Naive thymus-derived CD4-positive, alpha-beta T cell (primary cell): ENCODE measurements around the gene TSHZ2. TPM values are rescaled to one million over a fixed set of nuclear protein-coding genes. Genes with fewer than 3 reads are reported as not detected.

ENCODE experiments used
- ATAC-seq: fragments of 150-1000 bp; cut with Tn5 transposase; 2 replicates; pipeline ENCODE4 v1.10.0; 2021; ENCODE audit warnings: mild to moderate bottlenecking, moderate library complexity
- CTCF ChIA-PET: fragments of 350-600 bp; sonication (Branson Sonifier 250); formaldehyde crosslinking; loops from one replicate; lab custom pipeline; 2021; ENCODE audit warnings: antibody characterized with exemption; lab: Charles Lee
- POLR2A ChIA-PET: fragments of 350-600 bp; sonication (Branson Sonifier 250); formaldehyde crosslinking; loops from one replicate; lab custom pipeline; 2021; ENCODE audit warnings: antibody characterized with exemption, inconsistent platforms; lab: Charles Lee
- DNase-seq, 9 donors: peaks; one replicate each; pipeline versions ENCODE4 v3.0.0 to v3.0.0-alpha.2; 2020 to 2022; ENCODE audit warnings: mixed read lengths in 1 of 9
- H3K27ac ChIP-seq: one replicate; pipeline ENCODE4 v1.7.0; 2013; ENCODE audit warnings: mild to moderate bottlenecking, low read depth, low read length, moderate library complexity
- H3K27me3 ChIP-seq, 2 donors: one replicate each; pipeline ENCODE4 v1.7.0; 2013; ENCODE audit warnings: low read length in 2 of 2, mild to moderate bottlenecking in 2 of 2, moderate library complexity in 2 of 2; ENCODE audit not compliant: control insufficient read depth in 2 of 2, insufficient read depth in 2 of 2
- H3K36me3 ChIP-seq, 3 experiments: 1 replicate in 2 of 3; 2 replicates in 1 of 3; pipeline ENCODE4 v1.7.0; 2013; ENCODE audit warnings: low read length in 3 of 3, mild to moderate bottlenecking in 3 of 3, moderate library complexity in 1 of 3; ENCODE audit not compliant: insufficient read depth in 3 of 3, control insufficient read depth in 2 of 3
- H3K4me1 ChIP-seq, 2 donors: one replicate each; pipeline ENCODE4 v1.7.0; 2013; ENCODE audit warnings: low read length in 2 of 2, mild to moderate bottlenecking in 2 of 2, moderate library complexity in 1 of 2; ENCODE audit not compliant: control insufficient read depth in 2 of 2, insufficient read depth in 2 of 2
- H3K4me3 ChIP-seq: 2 replicates; pipeline ENCODE4 v1.7.0; 2013; ENCODE audit warnings: mild to moderate bottlenecking, low read length
- H3K9me3 ChIP-seq, 3 experiments: 1 replicate in 2 of 3; 2 replicates in 1 of 3; pipeline ENCODE4 v1.7.0; 2013; ENCODE audit warnings: low read length in 3 of 3; ENCODE audit not compliant: control insufficient read depth in 2 of 3
- H3K27ac Mint-ChIP-seq, 9 donors: one replicate each; pipeline ENCODE4 v1.8.0; 2020 to 2022; ENCODE audit warnings: mixed read lengths in 9 of 9, mild to moderate bottlenecking in 8 of 9, moderate library complexity in 5 of 9, inconsistent platforms in 2 of 9
- H3K27me3 Mint-ChIP-seq, 5 donors: one replicate each; pipeline ENCODE4 v1.8.0; 2021 to 2022; ENCODE audit warnings: mixed read lengths in 5 of 5, mild to moderate bottlenecking in 1 of 5
- H3K36me3 Mint-ChIP-seq, 5 donors: one replicate each; pipeline ENCODE4 v1.8.0; 2020 to 2022; ENCODE audit warnings: mixed read lengths in 5 of 5, mild to moderate bottlenecking in 3 of 5, inconsistent platforms in 1 of 5
- H3K4me1 Mint-ChIP-seq, 7 donors: one replicate each; pipeline ENCODE4 v1.8.0; 2020 to 2022; ENCODE audit warnings: mixed read lengths in 7 of 7, mild to moderate bottlenecking in 3 of 7, inconsistent platforms in 1 of 7
- H3K4me3 Mint-ChIP-seq, 10 donors: one replicate each; pipeline ENCODE4 v1.8.0; 2020 to 2022; ENCODE audit warnings: mild to moderate bottlenecking in 10 of 10, mixed read lengths in 10 of 10, moderate library complexity in 6 of 10, inconsistent platforms in 2 of 10
- H3K9me3 Mint-ChIP-seq, 11 donors: one replicate each; pipeline ENCODE4 v1.8.0; 2020 to 2022; ENCODE audit warnings: mixed read lengths in 11 of 11, mild to moderate bottlenecking in 4 of 11, inconsistent platforms in 1 of 11, moderate library complexity in 1 of 11
- intact Hi-C, 2 donors: fragments of 100-400 bp; cut with micrococcal nuclease; formaldehyde crosslinking; loops; one replicate each; pipeline ENCODE4 v1.15.1; 2023
- polyA plus RNA-seq, 2 donors: library from polyadenylated mRNA; unstranded; fragments of 300-500 nt; fragmentation: Illumina TruSeq; gene quantifications; one replicate each; pipeline ENCODE4 v1.2.3, GENCODE V29; 2021
- total RNA-seq, 6 experiments: library from RNA in 5 of 6; stranded (reverse) in 5 of 6; gene quantifications; 1 replicate in 5 of 6; 2 replicates in 1 of 6; pipeline ENCODE4 v1.2.3 and lab custom pipeline; 2021 to 2026

TSHZ2 gene
- total and polyA plus RNA-seq, 7 experiments from 2014 or later, result 6.0 to 84.5 (median 42.5) TPM

GRCh38 chr20:53371216-53371615, 399.1 kb downstream of the TSHZ2 start:
- Mint-ChIP-seq H3K36me3 (peaks cover 2 to 31% (median 13%) of the 10 kb centered on the region in 5 donors), H3K27me3 (no peaks in the 10 kb centered on the region), H3K4me3 (peak overlapping the region in 1 of 10 donors; percentile 40), H3K9me3 (peaks cover 0 to 5% (median 0%) of the 10 kb centered on the region in 11 donors), H3K27ac (peak overlapping the region in 2 of 9 donors; percentile 38 to 71), H3K4me1 (peaks cover 6 to 29% (median 23%) of the 10 kb centered on the region in 7 donors)
- Histone ChIP-seq H3K27ac (no peak overlapping the region), H3K9me3 (no peaks in the 10 kb centered on the region), H3K36me3 (no peaks in the 10 kb centered on the region), H3K4me3 (no peak overlapping the region), H3K27me3 (no peaks in the 10 kb centered on the region), H3K4me1 (no peaks in the 10 kb centered on the region)
- DNase-seq (no peak), ATAC-seq (no peak)
- CTCF ChIA-PET, result no interaction called here
- POLR2A ChIA-PET, result no interaction called here
- intact Hi-C loops, result no loop called here

DNA sequence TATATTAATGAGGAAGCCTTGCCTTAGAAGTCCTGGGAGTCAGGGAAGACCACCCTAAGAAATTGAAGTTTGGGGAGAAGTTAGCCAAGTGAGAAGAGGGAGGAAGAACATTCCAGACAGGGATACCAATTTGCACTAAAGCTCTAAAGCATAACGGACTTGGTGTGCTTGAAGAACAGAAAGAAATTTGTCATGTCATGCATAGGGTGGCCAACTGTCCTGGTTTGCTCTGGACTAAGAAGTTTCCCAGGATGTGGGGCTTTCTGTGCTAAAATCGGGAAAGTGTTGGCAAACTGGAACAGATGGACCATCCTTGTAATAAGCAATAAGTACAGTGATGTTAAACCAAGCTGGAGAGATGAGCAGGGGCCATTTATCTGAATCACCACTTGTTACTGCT, 403.9 kb downstream of the TSHZ2 start:
- Mint-ChIP-seq H3K36me3 (peaks cover 0 to 26% (median 16%) of the 10 kb centered on the region in 5 donors), H3K9me3 (peaks cover 0 to 5% (median 0%) of the 10 kb centered on the region in 11 donors), H3K27ac (no peak overlapping the region), H3K4me1 (peaks cover 0 to 8% (median 3%) of the 10 kb centered on the region in 7 donors), H3K4me3 (no peak overlapping the region), H3K27me3 (no peaks in the 10 kb centered on the region)
- Histone ChIP-seq H3K4me1 (no peaks in the 10 kb centered on the region), H3K27me3 (no peaks in the 10 kb centered on the region), H3K9me3 (no peaks in the 10 kb centered on the region), H3K27ac (no peak overlapping the region), H3K4me3 (no peak overlapping the region), H3K36me3 (no peaks in the 10 kb centered on the region)
- ATAC-seq, result no peak
- CTCF ChIA-PET, result interaction anchor here (0.5 kb wide), 1 partner anchor 1103 kb away, joined by 3 read pairs; no protein-coding TSS in a partner anchor
- no peak for DNase-seq
- POLR2A ChIA-PET, result no interaction called here
- intact Hi-C loops, result no loop called here

- H3K4me3 ChIP-seq, result no peak overlapping the region
- Mint-ChIP-seq H3K27me3 (no peaks in the 10 kb centered on the region), H3K9me3 (peaks cover 0 to 8% (median 0%) of the 10 kb centered on the region in 11 donors), H3K4me3 (no peak overlapping the region), H3K4me1 (peaks cover 0 to 5% (median 0%) of the 10 kb centered on the region in 7 donors), H3K27ac (no peak overlapping the region), H3K36me3 (peaks cover 0 to 17% (median 11%) of the 10 kb centered on the region in 5 donors)
- intact Hi-C loops, result no loop called here
- H3K36me3 ChIP-seq, result no peaks in the 10 kb centered on the region
- ChIA-PET CTCF (no interaction called here), POLR2A (no interaction called here)
- H3K27me3 ChIP-seq, result no peaks in the 10 kb centered on the region
- H3K27ac ChIP-seq, result no peak overlapping the region
- H3K9me3 ChIP-seq, result no peaks in the 10 kb centered on the region
- H3K4me1 ChIP-seq, result no peaks in the 10 kb centered on the region
- ATAC-seq (no peak), DNase-seq (no peak)
These were observed 407.1 kb downstream of the TSHZ2 start for GRCh38 chr20:53379014-53379832.

GRCh38 chr20:53379833-53380120, 407.6 kb downstream of the TSHZ2 start:
- POLR2A ChIA-PET, result no interaction called here
- no peak for ATAC-seq
- CTCF ChIA-PET, result no interaction called here
- no peaks in the 10 kb centered on the region for H3K4me1 ChIP-seq
- intact Hi-C loops, result loop anchor here in 1 of 2 donors (10.0 kb wide), 1 partner anchor 1065 kb away; no protein-coding TSS in a partner anchor
- no peaks in the 10 kb centered on the region for H3K27me3 ChIP-seq
- peaks cover 0 to 20% (median 11%) of the 10 kb centered on the region in 5 donors for H3K36me3 Mint-ChIP-seq
- H3K9me3 Mint-ChIP-seq, result peaks cover 0 to 8% (median 0%) of the 10 kb centered on the region in 11 donors
- DNase-seq, result no peak
- H3K27me3 Mint-ChIP-seq, result no peaks in the 10 kb centered on the region
- H3K27ac ChIP-seq, result no peak overlapping the region
- H3K36me3 ChIP-seq, result no peaks in the 10 kb centered on the region
- peak overlapping the region in 1 of 9 donors; percentile 5 for H3K27ac Mint-ChIP-seq
- H3K4me1 Mint-ChIP-seq, result peaks cover 0 to 5% (median 0%) of the 10 kb centered on the region in 7 donors
- no peak overlapping the region for H3K4me3 Mint-ChIP-seq
- no peak overlapping the region for H3K4me3 ChIP-seq
- no peaks in the 10 kb centered on the region for H3K9me3 ChIP-seq

GRCh38 chr20:53381568-53382262, 409.6 kb downstream of the TSHZ2 start:
- Mint-ChIP-seq H3K27ac (peak overlapping the region in 4 of 9 donors; percentile 4 to 56 (median 40)), H3K4me3 (no peak overlapping the region), H3K36me3 (peaks cover 0 to 11% (median 4%) of the 10 kb centered on the region in 5 donors), H3K4me1 (peaks cover 0 to 9% (median 1%) of the 10 kb centered on the region in 7 donors), H3K27me3 (no peaks in the 10 kb centered on the region), H3K9me3 (peaks cover 0 to 5% (median 0%) of the 10 kb centered on the region in 11 donors)
- intact Hi-C loops, result loop anchor here in 1 of 2 donors (10.0 kb wide), 1 partner anchor 1067 kb away; no protein-coding TSS in a partner anchor
- H3K27ac ChIP-seq, result no peak overlapping the region
- DNase-seq, result no peak
- no peaks in the 10 kb centered on the region for H3K9me3 ChIP-seq
- H3K27me3 ChIP-seq, result no peaks in the 10 kb centered on the region
- no peaks in the 10 kb centered on the region for H3K36me3 ChIP-seq
- CTCF ChIA-PET, result no interaction called here
- POLR2A ChIA-PET, result no interaction called here
- no peak overlapping the region for H3K4me3 ChIP-seq
- no peaks in the 10 kb centered on the region for H3K4me1 ChIP-seq
- no peak for ATAC-seq

DNA sequence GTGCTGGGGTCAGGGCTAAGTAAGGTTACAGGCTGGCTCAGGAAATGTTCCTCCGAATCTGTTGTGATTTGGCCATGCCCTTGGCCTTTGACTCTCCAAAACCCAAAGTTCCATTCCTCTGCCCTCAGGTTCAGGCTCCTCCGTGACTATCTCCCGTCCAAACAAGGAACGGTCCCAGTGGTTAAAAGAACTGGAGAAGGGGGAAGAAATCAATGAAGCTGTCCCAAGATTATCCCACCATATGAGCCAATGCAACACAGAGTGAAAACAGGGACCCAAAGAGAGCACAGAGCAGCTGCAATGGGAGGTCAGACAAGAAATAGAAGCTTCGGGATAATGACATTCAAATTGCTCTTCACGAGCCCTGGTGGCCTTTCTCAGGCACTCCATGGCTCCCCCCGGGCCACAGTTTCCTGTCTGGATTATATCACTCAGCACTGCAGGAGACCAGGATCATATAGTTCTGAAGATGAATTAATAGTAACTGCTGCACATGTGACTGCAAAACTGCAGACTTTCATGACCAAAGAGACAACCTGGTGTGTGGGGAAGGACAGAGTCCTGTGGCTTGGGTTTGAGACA, 410.2 kb downstream of the TSHZ2 start:
- CTCF ChIA-PET, result no interaction called here
- no peak for ATAC-seq

More for the DNA sequence above, 410.2 kb downstream of the TSHZ2 start:
- no peaks in the 10 kb centered on the region for H3K9me3 ChIP-seq
- peak overlapping the region in 1 of 9 donors; percentile 4 for H3K27ac Mint-ChIP-seq
- peaks cover 0 to 15% (median 7%) of the 10 kb centered on the region in 7 donors for H3K4me1 Mint-ChIP-seq
- no peaks in the 10 kb centered on the region for H3K27me3 Mint-ChIP-seq
- H3K27ac ChIP-seq, result no peak overlapping the region
- intact Hi-C loops, result loop anchor here in 1 of 2 donors (10.0 kb wide), 1 partner anchor 1068 kb away; no protein-coding TSS in a partner anchor
- peaks cover 0 to 7% (median 0%) of the 10 kb centered on the region in 5 donors for H3K36me3 Mint-ChIP-seq
- DNase-seq, result no peak
- H3K4me3 ChIP-seq, result no peak overlapping the region
- no peaks in the 10 kb centered on the region for H3K4me1 ChIP-seq
- peaks cover 0 to 3% (median 0%) of the 10 kb centered on the region in 11 donors for H3K9me3 Mint-ChIP-seq
- H3K27me3 ChIP-seq, result no peaks in the 10 kb centered on the region
- H3K4me3 Mint-ChIP-seq, result no peak overlapping the region
- no peaks in the 10 kb centered on the region for H3K36me3 ChIP-seq
- POLR2A ChIA-PET, result no interaction called here
